Measurements from ENCODE around the gene CCNF. TPM values are rescaled to one million over a fixed set of nuclear protein-coding genes. Genes with fewer than 3 reads are reported as not detected.

Gene CCNF
- total and polyA plus RNA-seq, 10 of the 15 experiments (the other 5 are each of a cell fraction or from before 2014, with no cell fraction given): 4.0 to 63.2 (median 27.5) TPM

- POLR2A ChIA-PET: interaction anchor here (0.6 to 1.1 kb wide), 6 partner anchors 12 to 117 kb away, joined by 3 to 13 read pairs (median 5); partner anchors contain the start of gene TEDC2
- TF ChIP-seq IKZF1 (conservative IDR thresholded peaks at IDR 0.05): peak; percentile 72
- no peak for TF ChIP-seq RUNX3 (IDR thresholded peaks at IDR 0.05; ENCODE audit: low read length)
- TF ChIP-seq SIN3A (IDR thresholded peaks at IDR 0.05; ENCODE audit: low read depth, low read length): peak; percentile 6; the same call in 1 of the 2 replicates
- no peak for TF ChIP-seq TAF1 (IDR thresholded peaks at IDR 0.05; ENCODE audit: borderline replicate concordance, low read depth, low read length)
- TF ChIP-seq EGR1 (IDR thresholded peaks at IDR 0.05; ENCODE audit: borderline replicate concordance in 1 of 2, low read depth in 2 of 2, low read length in 2 of 2): peak in 1 of 2 experiments; percentile 20; a peak in 1 of 3 replicates
- TF ChIP-seq FOXK2 (IDR thresholded peaks at IDR 0.05): no peak
- TF ChIP-seq SMC3 (IDR thresholded peaks at IDR 0.05; ENCODE audit: borderline replicate concordance, low read length): 0 out of 2 replicates have a peak, but pooled peaks have one; percentile 4
- no peak for TF ChIP-seq RCOR1 (conservative IDR thresholded peaks at IDR 0.05; ENCODE audit: low read depth, low read length)
- TF ChIP-seq, protein P1, sequence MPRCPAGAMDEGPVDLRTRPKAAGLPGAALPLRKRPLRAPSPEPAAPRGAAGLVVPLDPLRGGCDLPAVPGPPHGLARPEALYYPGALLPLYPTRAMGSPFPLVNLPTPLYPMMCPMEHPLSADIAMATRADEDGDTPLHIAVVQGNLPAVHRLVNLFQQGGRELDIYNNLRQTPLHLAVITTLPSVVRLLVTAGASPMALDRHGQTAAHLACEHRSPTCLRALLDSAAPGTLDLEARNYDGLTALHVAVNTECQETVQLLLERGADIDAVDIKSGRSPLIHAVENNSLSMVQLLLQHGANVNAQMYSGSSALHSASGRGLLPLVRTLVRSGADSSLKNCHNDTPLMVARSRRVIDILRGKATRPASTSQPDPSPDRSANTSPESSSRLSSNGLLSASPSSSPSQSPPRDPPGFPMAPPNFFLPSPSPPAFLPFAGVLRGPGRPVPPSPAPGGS (IDR thresholded peaks at IDR 0.05; ENCODE audit: borderline replicate concordance, insufficient read depth, low read depth, low read length, poor library complexity, severe bottlenecking): no peak
- TF ChIP-seq MYC (IDR thresholded peaks at IDR 0.05; ENCODE audit: insufficient read depth, insufficient read length, insufficient replicate concordance, low read length, severe bottlenecking): peak; percentile 47
- TF ChIP-seq, protein P2, sequence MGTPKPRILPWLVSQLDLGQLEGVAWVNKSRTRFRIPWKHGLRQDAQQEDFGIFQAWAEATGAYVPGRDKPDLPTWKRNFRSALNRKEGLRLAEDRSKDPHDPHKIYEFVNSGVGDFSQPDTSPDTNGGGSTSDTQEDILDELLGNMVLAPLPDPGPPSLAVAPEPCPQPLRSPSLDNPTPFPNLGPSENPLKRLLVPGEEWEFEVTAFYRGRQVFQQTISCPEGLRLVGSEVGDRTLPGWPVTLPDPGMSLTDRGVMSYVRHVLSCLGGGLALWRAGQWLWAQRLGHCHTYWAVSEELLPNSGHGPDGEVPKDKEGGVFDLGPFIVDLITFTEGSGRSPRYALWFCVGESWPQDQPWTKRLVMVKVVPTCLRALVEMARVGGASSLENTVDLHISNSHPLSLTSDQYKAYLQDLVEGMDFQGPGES (IDR thresholded peaks at IDR 0.05): no peak
- TF ChIP-seq, protein P3, sequence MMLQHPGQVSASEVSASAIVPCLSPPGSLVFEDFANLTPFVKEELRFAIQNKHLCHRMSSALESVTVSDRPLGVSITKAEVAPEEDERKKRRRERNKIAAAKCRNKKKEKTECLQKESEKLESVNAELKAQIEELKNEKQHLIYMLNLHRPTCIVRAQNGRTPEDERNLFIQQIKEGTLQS (IDR thresholded peaks at IDR 0.05; ENCODE audit: borderline replicate concordance, extremely low read depth, low read depth, low read length): no peak
- no peak for TF ChIP-seq TBL1XR1 (IDR thresholded peaks at IDR 0.05; ENCODE audit: low read depth, low read length)
- no peak for TF ChIP-seq CHD4 (IDR thresholded peaks at IDR 0.05)
- TF ChIP-seq NR2C1 (IDR thresholded peaks at IDR 0.05): no peak
- TF ChIP-seq PKNOX1 (IDR thresholded peaks at IDR 0.05): no peak
- TF ChIP-seq RAD21 (IDR thresholded peaks at IDR 0.05; ENCODE audit: insufficient read depth, low read depth, low read length): no peak
- peak; percentile 90; the same call in 1 of the 2 replicates for TF ChIP-seq SMARCA5 (IDR thresholded peaks at IDR 0.05)
- TF ChIP-seq EZH2 (IDR thresholded peaks at IDR 0.05; ENCODE audit: borderline replicate concordance, control insufficient read depth, low read depth, low read length): no peak
Observed at GRCh38 chr16:2473999-2474876, 45.0 kb downstream of the CCNF start.

More at GRCh38 chr16:2473999-2474876, 45.0 kb downstream of the CCNF start:
- peak overlapping the region; percentile 100 for H3K4me2 ChIP-seq (ENCODE audit: control insufficient read depth, insufficient read depth)
- H3K27me3 ChIP-seq (replicated peaks in 1 of 2; ENCODE audit: control insufficient read depth in 2 of 2, insufficient read depth in 2 of 2, low read length in 1 of 2): peaks cover 0 to 2% of the 10 kb centered on the region in 2 experiments; a peak in 1 of 4 replicates
- H3K36me3 ChIP-seq (ENCODE audit: control insufficient read depth in 2 of 2, insufficient read depth in 2 of 2, low read length in 1 of 2): no peaks in the 10 kb centered on the region
- BruUV-seq (replicated peaks): no TSS peak
- no peaks in the 10 kb centered on the region for H3K79me2 ChIP-seq (ENCODE audit: control insufficient read depth, insufficient read depth, low read length)
- peak; percentile 77 for ATAC-seq
- H3K27ac ChIP-seq (ENCODE audit: control insufficient read depth, insufficient read depth): peak overlapping the region; percentile 66; the same call in 1 of the 2 replicates
- ChIA-PET SMC1A (ENCODE audit: uncharacterized antibody, unreplicated experiment) (no interaction called here), CTCF (interaction anchor here (0.8 to 1.6 kb wide), 6 partner anchors 12 to 179 kb away, joined by 3 to 8 read pairs (median 4); partner anchors contain the start of gene TEDC2), RAD21 (ENCODE audit: unreplicated experiment) (interaction anchor here (1.6 to 1.8 kb wide), 3 partner anchors 12 to 45 kb away, joined by 5 to 8 read pairs (median 8); partner anchors contain the start of genes CCNF and TEDC2)
- in situ Hi-C loops (cut with MboI): no loop called here
- H3K9ac ChIP-seq (ENCODE audit: control insufficient read depth, insufficient read depth, low read length): peak overlapping the region; percentile 66
- FAIRE-seq: no peak
- peak overlapping the region; percentile 78 for H2AFZ ChIP-seq (ENCODE audit: control insufficient read depth, low read depth, low read length)
- DNase-seq (ENCODE audit: low read depth, low spot score): no peak
- no peaks in the 10 kb centered on the region for H4K20me1 ChIP-seq (ENCODE audit: control insufficient read depth, insufficient read depth)
- H3K4me3 ChIP-seq: peak overlapping the region; percentile 78
- intact Hi-C loops (cut with micrococcal nuclease; ENCODE audit: unreplicated experiment): no loop called here
- WGBS (ENCODE audit: insufficient coverage, insufficient replicate concordance, low lambda C conversion rate, missing lambda C conversion rate): 1% methylated on average over 94 of the region's 100 CpGs
- H3K4me1 ChIP-seq (ENCODE audit: control insufficient read depth, insufficient read depth, low read length): peaks cover 14% of the 10 kb centered on the region
- H3K9me3 ChIP-seq (replicated peaks; ENCODE audit: control insufficient read depth, insufficient read depth, low read length): no peaks in the 10 kb centered on the region
